K562 (cell line): ENCODE measurements around the gene POLD2.

Experiments
- ELF1 ChIP-seq: fragments of 200-800 bp; sonication (Bioruptor generic); IDR thresholded peaks from 2 replicates; pipeline ENCODE4 v1.6.1; 2016; ENCODE audit warnings: missing genetic modification characterization, missing compliant biosample characterization
- GATAD2B ChIP-seq: fragments of 450-650 bp; IDR thresholded peaks from 2 replicates; pipeline ENCODE4 v1.6.1; 2017; ENCODE audit warnings: mild to moderate bottlenecking, borderline replicate concordance
- KDM1A ChIP-seq, 2 experiments: fragments of 450-650 bp; IDR thresholded peaks; 2 replicates each; pipeline ENCODE4 v1.6.1; 2016; ENCODE audit warnings: mild to moderate bottlenecking in 2 of 2
- MTF1 ChIP-seq: fragments of 250-450 bp; sonication (Bioruptor Pico); IDR thresholded peaks from 2 replicates; pipeline ENCODE4 v1.9.0; 2021; ENCODE audit warnings: moderate library complexity, mild to moderate bottlenecking, inconsistent platforms, borderline replicate concordance
- REST ChIP-seq, 2 experiments: fragments of 450-650 bp; formaldehyde crosslinking in 1 of 2; IDR thresholded peaks; 2 replicates each; pipeline versions ENCODE4 v1.4.0 to v1.6.1; 2014 to 2020; ENCODE audit warnings: mild to moderate bottlenecking in 2 of 2, borderline replicate concordance in 1 of 2, low read depth in 1 of 2
- TEAD4 ChIP-seq, 2 experiments: sonication (generic) in 1 of 2; formaldehyde crosslinking in 1 of 2; IDR thresholded peaks; 2 replicates each; pipeline versions ENCODE4 v1.6.1 to v1.8.0; 2012 to 2022; ENCODE audit warnings: borderline replicate concordance in 1 of 2, inconsistent platforms in 1 of 2, low read length in 1 of 2, mild to moderate bottlenecking in 1 of 2, missing genetic modification reagents in 1 of 2
- ZBTB11 ChIP-seq, 3 experiments: fragments of 200-800 bp in 1 of 3; fragments of 250-450 bp in 1 of 3; fragments of 450-650 bp in 1 of 3; sonication (Bioruptor Pico) in 1 of 3; sonication (Bioruptor generic) in 1 of 3; formaldehyde crosslinking in 1 of 3; IDR thresholded peaks; 2 replicates each; pipeline versions ENCODE4 v1.6.1 to v1.8.0; 2016 to 2022; ENCODE audit warnings: mild to moderate bottlenecking in 2 of 3, missing genetic modification characterization in 2 of 3, missing compliant biosample characterization in 1 of 3, moderate library complexity in 1 of 3
- ZKSCAN8 ChIP-seq: fragments of 200-800 bp; sonication (Bioruptor generic); IDR thresholded peaks from 2 replicates; pipeline ENCODE4 v1.6.1; 2016; ENCODE audit warnings: missing genetic modification characterization, missing compliant biosample characterization
- ZNF324 ChIP-seq: fragments of 250-450 bp; sonication (Bioruptor Pico); IDR thresholded peaks from 2 replicates; pipeline ENCODE4 v1.4.0; 2020; ENCODE audit warnings: mild to moderate bottlenecking
- TF ChIP-seq, protein P1 (sequence below): fragments of 450-650 bp; formaldehyde crosslinking; IDR thresholded peaks from 2 replicates; pipeline ENCODE4 v1.4.0; 2022; ENCODE audit warnings: missing genetic modification characterization
- TF ChIP-seq, protein P2 (sequence below): sonication (generic); formaldehyde crosslinking; IDR thresholded peaks from 2 replicates; pipeline ENCODE4 v1.8.0; 2022; ENCODE audit warnings: mild to moderate bottlenecking, low read depth, missing genetic modification reagents

DNA sequence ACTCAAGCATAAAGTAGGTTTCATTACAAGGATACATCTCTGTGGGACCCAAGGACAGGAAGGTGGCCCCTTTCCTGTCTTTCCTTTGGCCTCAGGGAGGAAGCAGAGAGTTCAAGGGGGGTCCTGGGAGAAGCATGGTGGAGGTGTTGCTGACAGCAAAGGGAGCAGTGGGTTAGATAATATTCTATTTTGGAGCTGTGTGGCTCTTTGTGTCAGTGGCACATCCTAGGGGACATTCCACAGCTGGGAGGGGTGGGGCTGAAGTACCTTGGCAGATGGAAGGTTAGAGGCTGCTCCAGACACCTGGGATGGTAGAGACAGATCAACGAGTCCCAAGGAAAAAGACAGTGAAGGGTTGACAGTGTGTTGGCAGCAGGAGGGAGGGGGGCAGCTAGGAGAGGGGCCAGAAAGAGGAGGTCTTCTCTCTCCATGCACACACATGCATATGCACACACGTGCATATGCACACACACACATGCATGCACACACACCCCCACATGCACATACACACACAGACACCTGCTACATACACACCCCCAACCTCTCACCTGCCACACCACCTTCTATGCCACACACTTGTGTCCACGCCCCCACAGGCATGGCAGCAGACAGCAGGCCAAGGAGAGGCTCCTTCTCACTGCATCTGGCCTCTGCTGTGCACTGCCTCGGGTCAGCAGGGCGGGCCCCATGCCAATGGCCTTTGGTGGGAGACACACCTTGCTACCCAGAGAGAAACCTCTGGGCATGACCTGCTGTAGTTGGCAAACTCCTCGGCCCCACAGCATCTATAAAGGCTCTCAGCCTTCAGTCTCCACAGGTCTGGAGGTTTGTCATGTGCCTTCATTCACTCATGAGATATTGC is 5.6 kb upstream of the POLD2 start:
- TF ChIP-seq ZNF324 (CRISPR knock-in tag), result no peak
- TF ChIP-seq, protein P1, sequence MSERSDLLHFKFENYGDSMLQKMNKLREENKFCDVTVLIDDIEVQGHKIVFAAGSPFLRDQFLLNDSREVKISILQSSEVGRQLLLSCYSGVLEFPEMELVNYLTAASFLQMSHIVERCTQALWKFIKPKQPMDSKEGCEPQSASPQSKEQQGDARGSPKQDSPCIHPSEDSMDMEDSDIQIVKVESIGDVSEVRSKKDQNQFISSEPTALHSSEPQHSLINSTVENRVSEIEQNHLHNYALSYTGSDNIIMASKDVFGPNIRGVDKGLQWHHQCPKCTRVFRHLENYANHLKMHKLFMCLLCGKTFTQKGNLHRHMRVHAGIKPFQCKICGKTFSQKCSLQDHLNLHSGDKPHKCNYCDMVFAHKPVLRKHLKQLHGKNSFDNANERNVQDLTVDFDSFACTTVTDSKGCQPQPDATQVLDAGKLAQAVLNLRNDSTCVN (CRISPR knock-in tag), result no peak
- no peak for TF ChIP-seq TEAD4 (IDR thresholded peaks at IDR 0.05; ENCODE audit: low read length)
- no peak for TF ChIP-seq TEAD4 (CRISPR knock-in tag; IDR thresholded peaks at IDR 0.05; ENCODE audit: borderline replicate concordance)
- TF ChIP-seq ELF1 (tag), result no peak
- TF ChIP-seq ZKSCAN8 (CRISPR knock-in tag), result no peak
- no peak for TF ChIP-seq ZBTB11 (CRISPR knock-in tag; IDR thresholded peaks at IDR 0.05)
- no peak for TF ChIP-seq REST (IDR thresholded peaks at IDR 0.05; ENCODE audit: borderline replicate concordance)
- no peak for TF ChIP-seq REST (CRISPR knock-in tag; IDR thresholded peaks at IDR 0.05; ENCODE audit: low read depth)
- no peak for TF ChIP-seq MTF1 (CRISPR knock-in tag)
- no peak for TF ChIP-seq GATAD2B
- no peak for TF ChIP-seq KDM1A (IDR thresholded peaks at IDR 0.05)
- TF ChIP-seq, protein P2, sequence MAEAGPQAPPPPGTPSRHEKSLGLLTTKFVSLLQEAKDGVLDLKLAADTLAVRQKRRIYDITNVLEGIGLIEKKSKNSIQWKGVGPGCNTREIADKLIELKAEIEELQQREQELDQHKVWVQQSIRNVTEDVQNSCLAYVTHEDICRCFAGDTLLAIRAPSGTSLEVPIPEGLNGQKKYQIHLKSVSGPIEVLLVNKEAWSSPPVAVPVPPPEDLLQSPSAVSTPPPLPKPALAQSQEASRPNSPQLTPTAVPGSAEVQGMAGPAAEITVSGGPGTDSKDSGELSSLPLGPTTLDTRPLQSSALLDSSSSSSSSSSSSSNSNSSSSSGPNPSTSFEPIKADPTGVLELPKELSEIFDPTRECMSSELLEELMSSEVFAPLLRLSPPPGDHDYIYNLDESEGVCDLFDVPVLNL (CRISPR knock-in tag), result no peak
